NCI-H187 treated with DMSO at 0.1 percent for 48 hours (cell line): ENCODE results near the gene IKZF4.
A peak's percentile ranks its signal among the peaks of the same experiment; 100 is the strongest.
"Not testable (repeated sequence)": the region's sequence is repeated elsewhere in the genome, so short reads cannot be mapped to it uniquely, and the experiment has no call there.

Experiments
- DNase-seq: peaks from one replicate; lab custom pipeline; 2025; lab: John Stamatoyannopoulos, UW

Gene IKZF4

GRCh38 chr12:56020423-56021184 lies at the start of gene IKZF4:
IKZF4 (plus strand) TSS chr12:56021043; CDS start chr12:56021494, 451 bp downstream.
- no peak for DNase-seq

GRCh38 chr12:55972042-55972441 lies 48.8 kb upstream of the IKZF4 start:
- DNase-seq, result no peak

- no peak for DNase-seq
Observed at GRCh38 chr12:55972456-55972855, 48.4 kb upstream of the IKZF4 start.

- DNase-seq, result no peak
Observed at GRCh38 chr12:55972911-55973598, 47.8 kb upstream of the IKZF4 start.

- peak; percentile 100 for DNase-seq
Observed at GRCh38 chr12:55973599-55974307, 47.1 kb upstream of the IKZF4 start, which contains the start of gene RAB5B. RAB5B (plus strand) TSS chr12:55974078; CDS start chr12:55986961, 12,883 bp downstream.

GRCh38 chr12:55974308-55974730 lies 46.5 kb upstream of the IKZF4 start:
- no peak for DNase-seq

- no peak for DNase-seq
Observed at GRCh38 chr12:55978393-55978792, 42.5 kb upstream of the IKZF4 start.

GRCh38 chr12:55979069-55979468 lies 41.8 kb upstream of the IKZF4 start:
- DNase-seq, result no peak

GRCh38 chr12:55981882-55982281 lies 39.0 kb upstream of the IKZF4 start:
- not testable (repeated sequence) for DNase-seq

GRCh38 chr12:55982319-55982936 lies 38.4 kb upstream of the IKZF4 start:
- DNase-seq, result no peak

GRCh38 chr12:55983232-55983842 lies 37.5 kb upstream of the IKZF4 start:
- DNase-seq, result no peak

- DNase-seq, result no peak
Observed at GRCh38 chr12:55984861-55985260, 36.0 kb upstream of the IKZF4 start.

GRCh38 chr12:55985341-55985740 lies 35.5 kb upstream of the IKZF4 start:
- DNase-seq, result no peak

- DNase-seq, result not testable (repeated sequence)
Observed at GRCh38 chr12:55985976-55986375, 34.9 kb upstream of the IKZF4 start.

- DNase-seq, result no peak
Observed at GRCh38 chr12:55991110-55991509, 29.7 kb upstream of the IKZF4 start.

- no peak for DNase-seq
Observed at GRCh38 chr12:55993230-55993853, 27.5 kb upstream of the IKZF4 start.

GRCh38 chr12:55995366-55995765 lies 25.5 kb upstream of the IKZF4 start:
- DNase-seq, result no peak

GRCh38 chr12:55996201-55996714 lies 24.6 kb upstream of the IKZF4 start:
- peak; percentile 10 for DNase-seq

- peak; percentile 87 for DNase-seq
Observed at GRCh38 chr12:55996715-55997534, 23.9 kb upstream of the IKZF4 start, which contains the start of gene SUOX. SUOX (plus strand) TSS chr12:55997276; CDS start chr12:56002222, 4,946 bp downstream.

GRCh38 chr12:55997535-55997859 lies 23.3 kb upstream of the IKZF4 start:
- no peak for DNase-seq
